ENCODE data around the gene AWAT2.

Gene AWAT2

DNA sequence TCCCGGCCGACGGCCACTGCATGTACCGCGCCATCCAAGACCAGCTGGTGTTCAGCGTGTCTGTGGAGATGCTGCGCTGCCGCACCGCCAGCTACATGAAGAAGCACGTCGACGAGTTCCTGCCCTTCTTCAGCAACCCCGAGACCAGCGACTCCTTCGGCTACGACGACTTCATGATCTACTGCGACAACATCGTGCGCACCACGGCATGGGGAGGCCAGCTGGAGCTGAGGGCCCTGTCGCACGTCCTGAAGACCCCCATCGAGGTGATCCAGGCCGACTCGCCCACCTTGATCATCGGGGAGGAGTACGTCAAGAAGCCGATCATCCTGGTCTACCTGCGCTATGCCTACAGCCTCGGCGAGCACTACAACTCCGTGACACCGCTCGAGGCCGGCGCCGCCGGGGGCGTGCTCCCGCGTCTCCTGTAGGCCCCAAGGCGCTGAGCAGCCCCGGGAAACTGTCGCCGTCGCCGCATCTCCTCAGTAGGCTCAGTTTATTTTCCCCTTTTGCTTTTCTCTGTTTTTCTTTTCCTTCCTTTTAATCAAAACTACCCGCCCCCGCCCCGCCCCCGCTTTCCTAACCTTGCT, 13.3 kb upstream of the AWAT2 start:
- Histone ChIP-seq H3K9me3 (no peaks in the 10 kb centered on the region), H3K4me1 (no peaks in the 10 kb centered on the region), H3K36me3 (no peaks in the 10 kb centered on the region), H3K27me3 (no peaks in the 10 kb centered on the region), H3K4me3 (ENCODE audit: low read depth, low read length) (no peak overlapping the region)
- no peak for DNase-seq
- TF ChIP-seq, protein P1, sequence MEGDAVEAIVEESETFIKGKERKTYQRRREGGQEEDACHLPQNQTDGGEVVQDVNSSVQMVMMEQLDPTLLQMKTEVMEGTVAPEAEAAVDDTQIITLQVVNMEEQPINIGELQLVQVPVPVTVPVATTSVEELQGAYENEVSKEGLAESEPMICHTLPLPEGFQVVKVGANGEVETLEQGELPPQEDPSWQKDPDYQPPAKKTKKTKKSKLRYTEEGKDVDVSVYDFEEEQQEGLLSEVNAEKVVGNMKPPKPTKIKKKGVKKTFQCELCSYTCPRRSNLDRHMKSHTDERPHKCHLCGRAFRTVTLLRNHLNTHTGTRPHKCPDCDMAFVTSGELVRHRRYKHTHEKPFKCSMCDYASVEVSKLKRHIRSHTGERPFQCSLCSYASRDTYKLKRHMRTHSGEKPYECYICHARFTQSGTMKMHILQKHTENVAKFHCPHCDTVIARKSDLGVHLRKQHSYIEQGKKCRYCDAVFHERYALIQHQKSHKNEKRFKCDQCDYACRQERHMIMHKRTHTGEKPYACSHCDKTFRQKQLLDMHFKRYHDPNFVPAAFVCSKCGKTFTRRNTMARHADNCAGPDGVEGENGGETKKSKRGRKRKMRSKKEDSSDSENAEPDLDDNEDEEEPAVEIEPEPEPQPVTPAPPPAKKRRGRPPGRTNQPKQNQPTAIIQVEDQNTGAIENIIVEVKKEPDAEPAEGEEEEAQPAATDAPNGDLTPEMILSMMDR (IDR thresholded peaks at IDR 0.05; ENCODE audit: low read depth, low read length) = no peak

DNA sequence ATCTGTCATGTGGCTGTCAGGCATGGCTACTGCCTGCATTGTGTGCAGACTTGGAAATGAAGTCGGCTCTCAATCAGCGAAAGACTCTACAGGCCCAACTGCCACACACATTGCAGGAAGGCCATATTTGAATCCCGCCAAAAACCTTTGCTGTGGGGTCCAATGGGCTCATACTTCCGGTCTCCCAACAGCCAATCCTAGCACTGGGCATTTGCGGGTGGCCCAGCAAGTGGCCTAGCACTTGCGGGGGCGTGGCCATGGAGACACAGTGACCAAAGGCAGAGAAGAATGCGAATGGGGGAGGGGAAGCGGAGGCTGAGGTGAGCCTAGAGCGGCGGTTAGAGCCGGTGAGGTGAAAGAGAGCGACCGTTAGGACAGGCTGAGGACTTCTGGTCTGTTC, 12.3 kb upstream of the AWAT2 start, which contains the start of gene OTUD6A:
Gene OTUD6A, plus strand, starts transcription at position 382 of the 400 bp plus-strand sequence. CDS start 68 bp downstream, outside the sequence.
- TF ChIP-seq, protein P1 (IDR thresholded peaks at IDR 0.05; ENCODE audit: low read depth, low read length) = no peak
- Histone ChIP-seq H3K9me3 (no peaks in the 10 kb centered on the region), H3K27me3 (no peaks in the 10 kb centered on the region), H3K4me1 (no peaks in the 10 kb centered on the region), H3K36me3 (no peaks in the 10 kb centered on the region), H3K4me3 (ENCODE audit: low read depth, low read length) (no peak within 1 kb of the TSS)
- DNase-seq = no peak

DNA sequence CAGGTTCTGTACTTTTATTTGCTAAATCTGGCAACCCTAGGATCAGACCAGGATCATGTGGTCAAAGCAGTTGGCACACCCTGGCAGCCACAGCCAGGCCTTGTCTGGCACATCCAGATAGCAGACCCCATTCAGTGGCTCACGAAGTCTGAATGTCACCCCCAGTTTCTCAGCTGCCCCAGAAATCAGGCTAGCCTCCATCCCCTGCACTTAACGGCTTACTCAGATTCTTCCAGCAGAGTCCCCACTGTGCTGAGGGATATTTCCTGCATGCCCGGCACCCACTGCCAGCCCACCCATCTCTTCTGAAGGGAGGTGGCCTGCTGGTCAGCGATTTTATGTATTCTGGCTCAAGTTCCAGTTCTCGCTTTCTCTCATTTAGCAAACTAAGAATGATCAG, 4.7 kb upstream of the AWAT2 start:
- TF ChIP-seq, protein P1 (IDR thresholded peaks at IDR 0.05; ENCODE audit: low read depth, low read length) = no peak
- no peaks in the 10 kb centered on the region for H3K36me3 ChIP-seq
- DNase-seq = no peak
- no peak overlapping the region for H3K4me3 ChIP-seq (ENCODE audit: low read depth, low read length)
- no peaks in the 10 kb centered on the region for H3K27me3 ChIP-seq
- H3K4me1 ChIP-seq = no peaks in the 10 kb centered on the region
- no peaks in the 10 kb centered on the region for H3K9me3 ChIP-seq

GRCh38 chrX:70052895-70053615, 3.3 kb upstream of the AWAT2 start:
- no peaks in the 10 kb centered on the region for H3K36me3 ChIP-seq
- H3K4me3 ChIP-seq (ENCODE audit: low read depth, low read length) = no peak overlapping the region
- H3K27me3 ChIP-seq = no peaks in the 10 kb centered on the region
- no peak for DNase-seq
- H3K4me1 ChIP-seq = no peaks in the 10 kb centered on the region
- no peaks in the 10 kb centered on the region for H3K9me3 ChIP-seq
- TF ChIP-seq, protein P1 (IDR thresholded peaks at IDR 0.05; ENCODE audit: low read depth, low read length) = no peak

DNA sequence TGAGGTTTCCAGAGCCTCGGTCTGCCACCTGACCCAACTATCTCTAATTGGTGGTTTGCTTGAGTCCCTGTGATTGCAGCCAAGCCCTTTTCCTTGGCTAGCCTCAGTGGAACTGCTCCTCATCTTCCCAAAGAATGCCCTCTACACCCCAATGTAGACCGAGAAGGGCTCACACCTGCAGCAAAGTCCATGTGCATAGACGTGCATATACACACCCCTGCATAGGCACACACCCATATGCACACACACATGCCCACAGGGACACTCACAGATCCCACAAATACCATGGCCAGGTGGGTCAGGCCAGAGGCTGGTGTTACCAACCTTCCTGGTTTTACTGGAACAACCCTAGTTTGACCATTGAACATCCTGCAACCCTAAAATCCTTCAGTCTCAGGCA, 332 bp downstream of the AWAT2 start:
- H3K27me3 ChIP-seq = no peaks in the 10 kb centered on the region
- H3K4me3 ChIP-seq (ENCODE audit: low read depth, low read length) = no peak overlapping the region
- no peak for DNase-seq
- no peaks in the 10 kb centered on the region for H3K4me1 ChIP-seq
- H3K36me3 ChIP-seq = no peaks in the 10 kb centered on the region
- TF ChIP-seq, protein P1 (IDR thresholded peaks at IDR 0.05; ENCODE audit: low read depth, low read length) = no peak
- no peaks in the 10 kb centered on the region for H3K9me3 ChIP-seq

DNA sequence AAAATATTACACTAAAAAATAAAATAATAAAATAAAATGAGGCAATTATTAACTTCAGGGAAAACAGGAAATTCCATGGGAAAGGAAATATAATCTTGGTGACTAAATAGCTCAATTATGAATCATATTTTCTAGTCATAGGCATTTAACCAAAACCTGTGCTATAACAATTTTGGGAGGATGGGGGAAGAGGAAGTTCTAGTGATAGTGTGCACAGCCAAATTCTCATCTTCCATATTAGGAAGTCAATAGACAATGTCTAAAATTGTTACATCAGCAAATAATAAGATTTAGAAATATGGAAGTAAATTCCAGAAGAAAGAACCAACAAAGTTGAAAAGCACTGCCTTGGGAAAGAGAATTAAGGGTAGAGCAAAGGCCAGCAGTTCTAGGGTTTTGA, 2.8 kb downstream of the AWAT2 start:
- H3K4me3 ChIP-seq (ENCODE audit: low read depth, low read length) = no peak overlapping the region
- no peaks in the 10 kb centered on the region for H3K9me3 ChIP-seq
- no peak for DNase-seq
- no peaks in the 10 kb centered on the region for H3K36me3 ChIP-seq
- no peaks in the 10 kb centered on the region for H3K27me3 ChIP-seq
- TF ChIP-seq, protein P1 (IDR thresholded peaks at IDR 0.05; ENCODE audit: low read depth, low read length) = no peak
- no peaks in the 10 kb centered on the region for H3K4me1 ChIP-seq
